Measurements from ENCODE around the gene UNC50. TPM values are rescaled to one million over a fixed set of nuclear protein-coding genes. Genes with fewer than 3 reads are reported as not detected.

Gene UNC50
- polyA plus RNA-seq, 2 of the 4 experiments (the other 2 are of a cell fraction), result 57.0 to 90.6 TPM

GRCh38 chr2:98649992-98650375, 41.6 kb downstream of the UNC50 start:
- FAIRE-seq (no peak), DNase-seq (ENCODE audit: low read depth in 1 of 2, low spot score in 1 of 2) (no peak), ATAC-seq (no peak)
- Histone ChIP-seq H3K4me3 (no peak overlapping the region), H3K4me1 (no peaks in the 10 kb centered on the region), H3K4me2 (no peak overlapping the region), H3K9me3 (no peaks in the 10 kb centered on the region), H3K27ac (no peak overlapping the region)
- POLR2A ChIA-PET, result interaction anchor here (0.7 to 1.1 kb wide), 2 partner anchors 505 to 687 kb away, joined by 3 to 4 read pairs; partner anchors contain the start of genes LIPT1, TSGA10 and TXNDC9
- 26% methylated on average over 1 of the region's 1 CpG for whole genome bisulfite sequencing (ENCODE audit: missing lambda C conversion rate)
- CTCF ChIA-PET, result interaction anchor here (0.6 to 1.9 kb wide), 32 partner anchors 10 to 507 kb away, joined by 3 to 40 read pairs (median 4); partner anchors contain the start of gene C2orf15
- TF ChIP-seq GATA3 (IDR thresholded peaks at IDR 0.05; ENCODE audit: borderline replicate concordance) (no peak), HOXB13 (CRISPR knock-in tag; IDR thresholded peaks at IDR 0.05; ENCODE audit: low read depth) (no peak), MAX (IDR thresholded peaks at IDR 0.05) (no peak), SREBF2 (IDR thresholded peaks at IDR 0.05) (no peak), USF2 (IDR thresholded peaks at IDR 0.05) (no peak), MYC (IDR thresholded peaks at IDR 0.05; ENCODE audit: borderline replicate concordance, low read length) (no peak), POLR2A (IDR thresholded peaks at IDR 0.05; ENCODE audit: low read length) (no peak)

GRCh38 chr2:98650998-98651397, 42.6 kb downstream of the UNC50 start:
- no peak overlapping the region for H3K4me3 ChIP-seq
- ChIA-PET CTCF (interaction anchor here (1.0 kb wide), 1 partner anchor 415 kb away, joined by 4 read pairs; no protein-coding TSS in a partner anchor), POLR2A (no interaction called here)
- no peak for TF ChIP-seq KDM1A (IDR thresholded peaks at IDR 0.05; ENCODE audit: low read depth)
- TF ChIP-seq RFX5 (IDR thresholded peaks at IDR 0.05), result no peak
- TF ChIP-seq NFE2L2 (conservative IDR thresholded peaks at IDR 0.05; ENCODE audit: low read length), result no peak
- TF ChIP-seq BHLHE40 (IDR thresholded peaks at IDR 0.05; ENCODE audit: low read depth, low read length), result no peak
- TF ChIP-seq FOXS1 (CRISPR knock-in tag; IDR thresholded peaks at IDR 0.05), result no peak
- TF ChIP-seq CEBPB (IDR thresholded peaks at IDR 0.05), result no peak
- TF ChIP-seq EHF (CRISPR knock-in tag; IDR thresholded peaks at IDR 0.05), result no peak
- DNase-seq (ENCODE audit: low read depth in 1 of 2, low spot score in 1 of 2) (no peak), ATAC-seq (no peak), FAIRE-seq (no peak)
- 41% methylated on average over 1 of the region's 1 CpG for WGBS (ENCODE audit: missing lambda C conversion rate)
- H3K4me1 ChIP-seq, result no peaks in the 10 kb centered on the region
- no peak overlapping the region for H3K4me2 ChIP-seq
- H3K9me3 ChIP-seq, result no peaks in the 10 kb centered on the region
- no peak overlapping the region for H3K27ac ChIP-seq

GRCh38 chr2:98654699-98655495, 46.5 kb downstream of the UNC50 start:
- H3K27ac ChIP-seq, result no peak overlapping the region
- H3K4me3 ChIP-seq, result no peak overlapping the region
- CTCF ChIA-PET, result no interaction called here
- H3K4me2 ChIP-seq, result no peak overlapping the region
- H3K4me1 ChIP-seq, result no peaks in the 10 kb centered on the region
- 84% methylated on average over 3 of the region's 3 CpGs for WGBS (ENCODE audit: missing lambda C conversion rate)
- DNase-seq (ENCODE audit: low read depth in 1 of 2, low spot score in 1 of 2), result no peak
- no peaks in the 10 kb centered on the region for H3K9me3 ChIP-seq
- POLR2A ChIA-PET, result no interaction called here
- TF ChIP-seq USF2 (IDR thresholded peaks at IDR 0.05), result no peak
- TF ChIP-seq POLR2AphosphoS2 (conservative IDR thresholded peaks at IDR 0.05; ENCODE audit: low read length), result no peak
- no peak for TF ChIP-seq ZSCAN20 (CRISPR knock-in tag; IDR thresholded peaks at IDR 0.05)
- no peak for TF ChIP-seq CTCF (IDR thresholded peaks at IDR 0.05)
- no peak for TF ChIP-seq FOSB (CRISPR knock-in tag; IDR thresholded peaks at IDR 0.05)
- no peak for TF ChIP-seq ZNF302 (CRISPR knock-in tag; IDR thresholded peaks at IDR 0.05)
- no peak for TF ChIP-seq RARB (CRISPR knock-in tag; IDR thresholded peaks at IDR 0.05)
- TF ChIP-seq EP300 (IDR thresholded peaks at IDR 0.05), result no peak
- TF ChIP-seq CBX8 (IDR thresholded peaks at IDR 0.05), result no peak
- TF ChIP-seq RFX5 (IDR thresholded peaks at IDR 0.05), result no peak
- TF ChIP-seq HEYL (CRISPR knock-in tag; IDR thresholded peaks at IDR 0.05), result no peak
- TF ChIP-seq MYC (IDR thresholded peaks at IDR 0.05; ENCODE audit: borderline replicate concordance, low read length), result no peak
- no peak for TF ChIP-seq RCOR1 (IDR thresholded peaks at IDR 0.05; ENCODE audit: low read depth, low read length)
- TF ChIP-seq BHLHE40 (IDR thresholded peaks at IDR 0.05; ENCODE audit: low read depth, low read length), result no peak
- no peak for TF ChIP-seq PHF8 (IDR thresholded peaks at IDR 0.05; ENCODE audit: borderline replicate concordance, low read depth)
- no peak for TF ChIP-seq EHF (CRISPR knock-in tag; IDR thresholded peaks at IDR 0.05)
- TF ChIP-seq MAX (IDR thresholded peaks at IDR 0.05), result no peak
- ATAC-seq, result no peak
- no peak for FAIRE-seq
